HepG2 (cell line): ENCODE data around the gene RAC3. TPM values are rescaled to one million over a fixed set of nuclear protein-coding genes. Genes with fewer than 3 reads are reported as not detected.
A peak's percentile ranks its signal among the peaks of the same experiment; 100 is the strongest.

Experiments
- MLLT10 ChIP-seq: sonication (generic); formaldehyde crosslinking; IDR thresholded peaks from 2 replicates; pipeline ENCODE4 v1.4.0; 2020; ENCODE audit warnings: missing genetic modification reagents
- NPAS2 ChIP-seq: sonication (generic); formaldehyde crosslinking; IDR thresholded peaks from 2 replicates; pipeline ENCODE4 v1.8.0; 2022; ENCODE audit warnings: mild to moderate bottlenecking, missing genetic modification reagents, borderline replicate concordance
- ONECUT2 ChIP-seq: sonication (generic); formaldehyde crosslinking; IDR thresholded peaks from 2 replicates; pipeline ENCODE4 v1.4.0; 2020; ENCODE audit warnings: missing genetic modification reagents
- PCBP2 ChIP-seq: fragments of 200-400 bp; formaldehyde crosslinking; optimal IDR thresholded peaks from 2 replicates; pipeline ENCODE3; 2018; ENCODE audit warnings: low read length, low read depth; ENCODE audit not compliant: poor library complexity, severe bottlenecking
- PLRG1 ChIP-seq: fragments of 450-650 bp; conservative IDR thresholded peaks from 2 replicates; pipeline ENCODE4 v1.6.1; 2016
- POLR2A ChIP-seq, 2 experiments: IDR thresholded peaks; 2 replicates each; pipeline ENCODE4 v1.6.1; 2011; ENCODE audit warnings: low read depth in 2 of 2, low read length in 2 of 2, mild to moderate bottlenecking in 1 of 2, moderate library complexity in 1 of 2; ENCODE audit not compliant: insufficient read depth in 1 of 2
- POLR2AphosphoS2 ChIP-seq: IDR thresholded peaks from 2 replicates; pipeline ENCODE4 v1.6.1; 2011; ENCODE audit warnings: low read depth, low read length, improper control_type of control experiment
- SRY ChIP-seq: sonication (generic); formaldehyde crosslinking; IDR thresholded peaks from 2 replicates; pipeline ENCODE4 v1.8.0; 2022; ENCODE audit warnings: mild to moderate bottlenecking, missing genetic modification reagents
- ZFYVE20 ChIP-seq: sonication (generic); formaldehyde crosslinking; IDR thresholded peaks from 2 replicates; pipeline ENCODE4 v1.8.0; 2023; ENCODE audit warnings: low read depth, mild to moderate bottlenecking, moderate library complexity, missing genetic modification reagents, borderline replicate concordance
- ZNF224 ChIP-seq: sonication (generic); formaldehyde crosslinking; IDR thresholded peaks from 2 replicates; pipeline ENCODE4 v1.5.0; 2020; ENCODE audit warnings: mild to moderate bottlenecking, missing genetic modification reagents
- ZNF644 ChIP-seq: IDR thresholded peaks from 2 replicates; pipeline ENCODE4 v1.6.1; 2016; ENCODE audit warnings: low read depth
- ZSCAN20 ChIP-seq: sonication (generic); formaldehyde crosslinking; IDR thresholded peaks from 2 replicates; pipeline ENCODE4 v1.4.0; 2020; ENCODE audit warnings: missing genetic modification reagents, mild to moderate bottlenecking, borderline replicate concordance
- polyA plus RNA-seq, 8 experiments: library from polyadenylated mRNA; depleted of rRNA in 3 of 8; stranded (reverse) in 7 of 8; unstranded in 1 of 8; fragments of >200 nt; fragmentation: Illumina TruSeq in 4 of 8; extraction: Trizol in 4 of 8; gene quantifications; 2 replicates each; pipeline versions ENCODE4 v1.2.1 to v1.2.3, GENCODE V29; 2011 to 2016; ENCODE audit warnings: low read depth in 4 of 8, missing spikeins in 1 of 8, mixed read lengths in 1 of 8; ENCODE audit not compliant: insufficient read depth in 1 of 8
- total RNA-seq, 5 experiments: library from RNA; depleted of rRNA; stranded (reverse); fragments of >200 nt; fragmentation: Illumina TruSeq; extraction: Trizol; gene quantifications; 2 replicates each; pipeline ENCODE4 v1.2.3, GENCODE V29; 2016; ENCODE audit warnings: low read depth in 1 of 5
- TF ChIP-seq, protein P1 (sequence below): sonication (generic); formaldehyde crosslinking; IDR thresholded peaks from 2 replicates; pipeline ENCODE4 v1.8.1; 2022; ENCODE audit warnings: low read depth, mild to moderate bottlenecking, missing genetic modification reagents
- TF ChIP-seq, protein P2 (sequence below): sonication (generic); formaldehyde crosslinking; IDR thresholded peaks from 2 replicates; pipeline ENCODE4 v1.4.0; 2020; ENCODE audit warnings: mild to moderate bottlenecking, missing genetic modification reagents
- TF ChIP-seq, protein P3 (sequence below), 2 experiments: fragments of 450-650 bp in 1 of 2; sonication (generic) in 1 of 2; formaldehyde crosslinking in 1 of 2; IDR thresholded peaks; 2 replicates each; pipeline versions ENCODE4 v1.6.1 to v1.8.0; 2016 to 2022; ENCODE audit warnings: antibody characterized with exemption in 1 of 2, mild to moderate bottlenecking in 1 of 2, missing genetic modification reagents in 1 of 2

Gene RAC3
- total and polyA plus RNA-seq, 2 of the 13 experiments (the other 11 are each of a cell fraction or from before 2014, with no cell fraction given): 10.5 to 21.3 TPM

DNA sequence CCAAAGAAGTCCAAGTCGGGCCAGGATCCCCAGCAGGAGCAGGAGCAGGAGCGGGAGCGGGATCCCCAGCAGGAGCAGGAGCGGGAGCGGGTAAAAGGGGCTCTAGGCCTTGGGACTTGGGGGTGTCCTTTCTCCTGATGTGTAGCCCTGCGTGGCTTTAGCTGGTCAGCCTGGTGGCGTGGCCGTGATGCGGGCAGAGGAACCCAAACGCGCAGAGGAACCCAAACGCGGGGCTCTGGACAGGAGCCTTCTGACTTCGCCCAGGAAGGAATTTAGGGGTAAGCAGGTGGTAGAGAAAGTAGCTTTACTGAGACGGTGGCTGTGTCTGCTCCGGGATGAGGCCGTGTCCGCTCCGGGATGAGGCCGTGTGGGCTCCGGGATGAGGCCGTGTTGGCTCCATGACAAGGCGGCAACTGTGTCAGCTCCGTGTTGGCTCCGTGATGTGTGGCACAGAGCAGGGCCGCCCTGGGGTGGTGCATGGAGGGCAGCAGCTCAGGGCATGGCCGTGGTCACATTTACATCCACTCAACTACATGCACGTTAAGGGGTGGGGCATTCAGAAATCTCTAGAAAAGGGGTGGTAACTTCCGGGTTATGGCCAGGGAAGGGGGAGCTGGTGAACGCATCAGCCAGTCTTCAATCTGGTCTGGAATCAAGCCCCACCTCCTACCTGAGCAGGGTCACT is 34.6 kb upstream of the RAC3 start (continued):
- TF ChIP-seq MLLT10: no peak
- TF ChIP-seq ZFYVE20 (CRISPR knock-in tag): no peak
- TF ChIP-seq, protein P1, sequence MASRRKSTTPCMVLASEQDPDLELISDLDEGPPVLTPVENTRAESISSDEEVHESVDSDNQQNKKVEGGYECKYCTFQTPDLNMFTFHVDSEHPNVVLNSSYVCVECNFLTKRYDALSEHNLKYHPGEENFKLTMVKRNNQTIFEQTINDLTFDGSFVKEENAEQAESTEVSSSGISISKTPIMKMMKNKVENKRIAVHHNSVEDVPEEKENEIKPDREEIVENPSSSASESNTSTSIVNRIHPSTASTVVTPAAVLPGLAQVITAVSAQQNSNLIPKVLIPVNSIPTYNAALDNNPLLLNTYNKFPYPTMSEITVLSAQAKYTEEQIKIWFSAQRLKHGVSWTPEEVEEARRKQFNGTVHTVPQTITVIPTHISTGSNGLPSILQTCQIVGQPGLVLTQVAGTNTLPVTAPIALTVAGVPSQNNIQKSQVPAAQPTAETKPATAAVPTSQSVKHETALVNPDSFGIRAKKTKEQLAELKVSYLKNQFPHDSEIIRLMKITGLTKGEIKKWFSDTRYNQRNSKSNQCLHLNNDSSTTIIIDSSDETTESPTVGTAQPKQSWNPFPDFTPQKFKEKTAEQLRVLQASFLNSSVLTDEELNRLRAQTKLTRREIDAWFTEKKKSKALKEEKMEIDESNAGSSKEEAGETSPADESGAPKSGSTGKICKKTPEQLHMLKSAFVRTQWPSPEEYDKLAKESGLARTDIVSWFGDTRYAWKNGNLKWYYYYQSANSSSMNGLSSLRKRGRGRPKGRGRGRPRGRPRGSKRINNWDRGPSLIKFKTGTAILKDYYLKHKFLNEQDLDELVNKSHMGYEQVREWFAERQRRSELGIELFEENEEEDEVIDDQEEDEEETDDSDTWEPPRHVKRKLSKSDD (CRISPR knock-in tag): 0 out of 2 replicates have a peak, but pooled peaks have one; percentile 69
- TF ChIP-seq ZNF644 (CRISPR knock-in tag): no peak
- no peak for TF ChIP-seq PCBP2
- TF ChIP-seq PLRG1: no peak
- TF ChIP-seq, protein P2, sequence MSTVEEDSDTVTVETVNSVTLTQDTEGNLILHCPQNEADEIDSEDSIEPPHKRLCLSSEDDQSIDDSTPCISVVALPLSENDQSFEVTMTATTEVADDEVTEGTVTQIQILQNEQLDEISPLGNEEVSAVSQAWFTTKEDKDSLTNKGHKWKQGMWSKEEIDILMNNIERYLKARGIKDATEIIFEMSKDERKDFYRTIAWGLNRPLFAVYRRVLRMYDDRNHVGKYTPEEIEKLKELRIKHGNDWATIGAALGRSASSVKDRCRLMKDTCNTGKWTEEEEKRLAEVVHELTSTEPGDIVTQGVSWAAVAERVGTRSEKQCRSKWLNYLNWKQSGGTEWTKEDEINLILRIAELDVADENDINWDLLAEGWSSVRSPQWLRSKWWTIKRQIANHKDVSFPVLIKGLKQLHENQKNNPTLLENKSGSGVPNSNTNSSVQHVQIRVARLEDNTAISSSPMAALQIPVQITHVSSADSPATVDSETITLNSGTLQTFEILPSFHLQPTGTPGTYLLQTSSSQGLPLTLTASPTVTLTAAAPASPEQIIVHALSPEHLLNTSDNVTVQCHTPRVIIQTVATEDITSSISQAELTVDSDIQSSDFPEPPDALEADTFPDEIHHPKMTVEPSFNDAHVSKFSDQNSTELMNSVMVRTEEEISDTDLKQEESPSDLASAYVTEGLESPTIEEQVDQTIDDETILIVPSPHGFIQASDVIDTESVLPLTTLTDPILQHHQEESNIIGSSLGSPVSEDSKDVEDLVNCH (CRISPR knock-in tag): no peak
- no peak for TF ChIP-seq POLR2A (IDR thresholded peaks at IDR 0.05; ENCODE audit: insufficient read depth in 1 of 2, low read depth in 2 of 2, low read length in 2 of 2)
- TF ChIP-seq ONECUT2 (CRISPR knock-in tag): no peak
- no peak for TF ChIP-seq NPAS2
- TF ChIP-seq ZSCAN20 (CRISPR knock-in tag): no peak
- TF ChIP-seq, protein P3, sequence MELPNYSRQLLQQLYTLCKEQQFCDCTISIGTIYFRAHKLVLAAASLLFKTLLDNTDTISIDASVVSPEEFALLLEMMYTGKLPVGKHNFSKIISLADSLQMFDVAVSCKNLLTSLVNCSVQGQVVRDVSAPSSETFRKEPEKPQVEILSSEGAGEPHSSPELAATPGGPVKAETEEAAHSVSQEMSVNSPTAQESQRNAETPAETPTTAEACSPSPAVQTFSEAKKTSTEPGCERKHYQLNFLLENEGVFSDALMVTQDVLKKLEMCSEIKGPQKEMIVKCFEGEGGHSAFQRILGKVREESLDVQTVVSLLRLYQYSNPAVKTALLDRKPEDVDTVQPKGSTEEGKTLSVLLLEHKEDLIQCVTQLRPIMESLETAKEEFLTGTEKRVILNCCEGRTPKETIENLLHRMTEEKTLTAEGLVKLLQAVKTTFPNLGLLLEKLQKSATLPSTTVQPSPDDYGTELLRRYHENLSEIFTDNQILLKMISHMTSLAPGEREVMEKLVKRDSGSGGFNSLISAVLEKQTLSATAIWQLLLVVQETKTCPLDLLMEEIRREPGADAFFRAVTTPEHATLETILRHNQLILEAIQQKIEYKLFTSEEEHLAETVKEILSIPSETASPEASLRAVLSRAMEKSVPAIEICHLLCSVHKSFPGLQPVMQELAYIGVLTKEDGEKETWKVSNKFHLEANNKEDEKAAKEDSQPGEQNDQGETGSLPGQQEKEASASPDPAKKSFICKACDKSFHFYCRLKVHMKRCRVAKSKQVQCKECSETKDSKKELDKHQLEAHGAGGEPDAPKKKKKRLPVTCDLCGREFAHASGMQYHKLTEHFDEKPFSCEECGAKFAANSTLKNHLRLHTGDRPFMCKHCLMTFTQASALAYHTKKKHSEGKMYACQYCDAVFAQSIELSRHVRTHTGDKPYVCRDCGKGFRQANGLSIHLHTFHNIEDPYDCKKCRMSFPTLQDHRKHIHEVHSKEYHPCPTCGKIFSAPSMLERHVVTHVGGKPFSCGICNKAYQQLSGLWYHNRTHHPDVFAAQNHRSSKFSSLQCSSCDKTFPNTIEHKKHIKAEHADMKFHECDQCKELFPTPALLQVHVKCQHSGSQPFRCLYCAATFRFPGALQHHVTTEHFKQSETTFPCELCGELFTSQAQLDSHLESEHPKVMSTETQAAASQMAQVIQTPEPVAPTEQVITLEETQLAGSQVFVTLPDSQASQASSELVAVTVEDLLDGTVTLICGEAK (IDR thresholded peaks at IDR 0.05): no peak
- TF ChIP-seq, protein P3 (CRISPR knock-in tag; IDR thresholded peaks at IDR 0.05): 0 out of 2 replicates have a peak, but pooled peaks have one; percentile 11
- TF ChIP-seq POLR2AphosphoS2: no peak
- TF ChIP-seq ZNF224 (CRISPR knock-in tag): no peak
- TF ChIP-seq SRY (CRISPR knock-in tag): 0 out of 2 replicates have a peak, but pooled peaks have one; percentile 17
